ENCODE results near the gene PFKP.

The PFKP gene

GRCh38 chr10:3136336-3136735 lies 69.0 kb downstream of the PFKP start:
- DNase-seq (ENCODE audit: low read depth in 2 of 2) = no peak

DNA sequence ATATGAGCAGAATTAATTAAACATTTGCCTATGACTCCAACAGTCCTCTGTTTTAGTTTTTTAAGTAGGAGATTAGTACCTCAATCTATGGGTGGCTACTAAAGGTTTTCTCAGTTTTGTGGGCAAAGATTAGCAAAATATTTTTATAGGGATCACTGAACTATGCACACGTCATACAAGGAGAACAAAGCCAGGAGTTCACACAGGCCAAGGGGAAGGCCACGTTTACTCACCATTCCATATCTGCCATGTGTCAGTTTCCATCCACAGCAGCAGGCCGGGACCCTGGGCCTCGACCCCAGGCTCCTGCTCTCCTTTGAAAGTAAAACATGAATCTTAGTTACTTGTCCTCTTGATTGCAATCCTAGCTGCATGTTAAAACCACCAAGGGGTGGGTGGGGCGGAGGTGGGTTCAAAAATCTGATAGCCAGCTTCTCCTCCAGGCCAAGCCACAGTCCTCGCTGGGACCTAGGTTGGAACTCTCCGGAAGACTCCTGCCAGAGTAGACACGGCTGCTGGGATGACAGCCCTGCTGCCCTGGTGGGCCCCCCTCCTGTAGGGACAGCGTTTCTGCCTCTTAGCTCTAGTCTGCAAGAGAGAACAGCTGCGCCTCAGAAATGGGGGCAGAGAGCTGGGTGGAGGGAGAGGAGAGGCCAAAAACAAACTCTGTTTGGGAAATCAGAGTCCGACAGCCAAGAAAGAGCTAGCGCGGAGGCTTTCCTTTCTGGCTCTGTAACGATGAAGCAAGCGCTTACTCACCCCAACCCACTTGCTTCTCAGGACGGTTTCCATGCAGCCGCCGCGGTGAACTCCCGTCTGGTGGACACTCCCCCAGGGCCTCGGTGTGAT lies 69.6 kb downstream of the PFKP start:
- no peak for DNase-seq (ENCODE audit: low read depth in 2 of 2)

- no peak for DNase-seq (ENCODE audit: low read depth in 2 of 2)
Observed at GRCh38 chr10:3137958-3138726, 70.8 kb downstream of the PFKP start.

GRCh38 chr10:3139216-3139910 lies 72.0 kb downstream of the PFKP start:
- no peak for DNase-seq (ENCODE audit: low read depth in 2 of 2)

DNA sequence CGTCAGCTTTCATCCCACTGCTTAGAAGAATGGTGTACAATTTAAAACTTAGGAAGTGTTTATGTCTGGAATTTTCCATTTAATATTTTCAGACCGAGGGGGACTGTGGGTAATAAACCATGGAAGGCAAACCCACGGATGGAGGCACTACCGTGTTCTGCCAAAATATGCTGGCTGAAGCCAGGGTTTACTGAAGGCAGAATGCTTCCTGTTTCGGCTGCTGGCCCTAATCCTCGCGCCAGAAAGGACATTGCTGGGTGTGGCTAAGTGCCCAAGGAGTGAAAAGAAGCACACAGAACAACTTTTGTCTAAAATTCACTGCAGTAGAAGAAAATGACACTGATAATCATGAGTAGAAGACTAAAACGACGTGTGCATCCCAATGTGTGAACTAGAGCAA lies 72.9 kb downstream of the PFKP start:
- DNase-seq (ENCODE audit: low read depth in 2 of 2) = no peak

DNA sequence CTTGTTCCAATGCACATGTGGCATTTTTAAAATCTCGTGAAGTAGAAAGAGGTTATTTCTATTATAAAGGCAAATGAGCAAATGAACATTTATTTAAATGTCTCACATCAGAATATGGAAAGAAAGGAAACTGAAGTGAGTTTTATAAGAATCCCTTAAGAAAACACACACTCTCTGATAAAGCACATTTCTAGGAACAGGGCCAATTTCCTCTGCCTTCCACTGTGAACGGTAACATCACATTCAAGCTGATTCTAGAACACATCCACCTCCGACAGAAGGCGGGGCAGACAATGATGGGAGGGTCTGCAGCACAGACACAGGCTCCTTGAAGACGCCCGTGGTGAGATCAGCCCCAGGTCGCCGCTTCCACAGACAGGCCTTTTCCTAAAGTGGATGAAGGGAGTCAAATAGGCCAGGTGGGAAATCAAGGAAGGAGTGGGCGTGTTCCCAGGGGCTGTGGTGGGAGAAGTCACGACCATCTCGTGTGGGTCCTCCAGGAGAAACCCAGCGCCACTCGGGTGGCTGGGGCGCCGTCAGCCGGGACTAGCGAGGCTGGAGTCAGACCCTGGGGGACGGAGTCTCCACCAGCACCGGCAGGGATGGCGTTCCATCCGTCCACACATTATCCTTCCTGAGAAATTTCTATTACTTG lies 74.1 kb downstream of the PFKP start:
- no peak for DNase-seq (ENCODE audit: low read depth in 2 of 2)

- no peak for DNase-seq (ENCODE audit: low read depth in 2 of 2)
Observed at GRCh38 chr10:3142146-3142875, 75.0 kb downstream of the PFKP start.

- DNase-seq (ENCODE audit: low read depth in 2 of 2) = no peak
Observed at GRCh38 chr10:3143366-3143765, 76.0 kb downstream of the PFKP start.

DNA sequence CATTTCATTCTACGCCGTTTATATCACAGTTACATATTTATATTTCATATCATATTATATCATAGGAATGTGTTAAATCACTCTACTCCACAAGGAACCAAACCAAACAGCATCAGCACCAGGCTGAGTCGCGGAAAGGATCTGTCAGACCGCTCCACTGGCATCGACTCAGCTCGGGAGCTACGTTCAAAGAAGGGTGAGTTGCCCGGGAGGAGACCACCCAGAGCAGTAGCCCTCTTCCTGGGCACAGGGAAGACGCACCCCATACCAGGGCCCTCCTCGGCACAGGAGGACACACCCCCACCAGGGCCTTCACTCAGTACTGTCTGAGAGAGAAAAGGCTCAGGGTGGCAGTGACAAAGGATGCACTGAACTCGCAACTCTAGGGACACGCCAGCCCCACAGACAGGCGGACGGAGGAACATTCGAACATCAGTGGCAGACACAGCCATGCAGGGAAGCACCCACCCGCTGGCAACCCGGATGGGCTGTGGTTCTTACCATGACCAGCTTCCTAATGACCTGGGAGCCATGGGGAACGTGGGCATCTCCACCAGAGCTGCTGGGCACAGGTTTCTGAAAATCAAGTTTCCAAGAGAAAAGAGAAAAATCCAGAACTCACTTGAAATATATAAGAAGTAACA lies 76.6 kb downstream of the PFKP start:
- DNase-seq (ENCODE audit: low read depth in 2 of 2) = no peak

DNA sequence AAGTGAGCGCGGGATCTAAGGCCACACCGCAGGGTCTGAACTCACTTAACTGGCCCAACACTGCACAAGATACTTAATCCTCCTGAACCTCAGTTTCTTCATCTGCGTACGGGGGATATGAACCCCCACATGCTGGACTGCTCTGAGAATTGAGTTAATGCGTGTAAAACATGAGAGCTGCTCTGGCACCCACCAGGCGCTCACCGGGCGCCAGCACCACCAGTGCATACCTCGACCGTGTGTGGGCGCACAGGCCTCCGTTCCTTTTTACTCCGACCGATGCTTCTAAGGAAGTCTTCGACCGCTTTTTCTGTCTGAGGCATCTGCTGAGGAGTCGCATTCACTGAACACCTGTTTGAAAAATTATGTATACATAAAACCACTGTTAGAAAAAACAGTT lies 78.0 kb downstream of the PFKP start:
- no peak for DNase-seq (ENCODE audit: low read depth in 2 of 2)

- DNase-seq (ENCODE audit: low read depth in 2 of 2) = no peak
Observed at GRCh38 chr10:3146289-3146688, 78.9 kb downstream of the PFKP start.

DNA sequence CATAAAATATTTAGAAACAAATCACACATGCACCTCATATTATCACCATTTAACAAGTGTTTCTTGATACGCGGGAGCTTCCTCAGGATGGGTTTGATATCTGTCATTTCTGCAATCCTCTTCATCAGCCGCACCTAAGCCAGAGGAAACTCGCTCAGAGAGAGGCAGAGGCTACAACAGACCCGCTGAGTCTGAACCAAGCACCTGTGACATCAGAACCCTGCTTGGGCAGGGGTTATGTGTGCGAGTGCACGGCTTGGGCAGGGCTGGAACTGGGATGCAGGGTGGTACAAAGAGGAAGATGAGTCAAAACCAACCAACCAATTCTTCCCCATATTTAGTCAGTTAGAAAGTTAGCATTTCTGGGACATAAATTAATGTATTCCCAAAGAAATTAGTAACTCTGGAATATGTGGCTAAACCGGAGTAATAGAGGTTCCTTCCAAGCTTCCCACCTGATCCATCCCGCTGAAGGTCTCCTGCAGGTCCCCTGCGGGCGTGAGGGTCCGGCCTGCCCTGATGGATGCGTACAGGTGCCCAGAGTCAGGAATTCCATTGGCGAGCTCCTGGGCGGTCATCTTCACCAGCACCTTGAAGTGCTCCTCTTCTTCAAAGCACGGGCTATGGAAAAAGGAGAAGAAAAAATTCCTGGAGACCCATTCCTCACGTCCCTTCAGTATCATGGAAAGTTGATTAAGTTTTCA lies 79.9 kb downstream of the PFKP start:
- DNase-seq (ENCODE audit: low read depth in 2 of 2) = no peak

DNA sequence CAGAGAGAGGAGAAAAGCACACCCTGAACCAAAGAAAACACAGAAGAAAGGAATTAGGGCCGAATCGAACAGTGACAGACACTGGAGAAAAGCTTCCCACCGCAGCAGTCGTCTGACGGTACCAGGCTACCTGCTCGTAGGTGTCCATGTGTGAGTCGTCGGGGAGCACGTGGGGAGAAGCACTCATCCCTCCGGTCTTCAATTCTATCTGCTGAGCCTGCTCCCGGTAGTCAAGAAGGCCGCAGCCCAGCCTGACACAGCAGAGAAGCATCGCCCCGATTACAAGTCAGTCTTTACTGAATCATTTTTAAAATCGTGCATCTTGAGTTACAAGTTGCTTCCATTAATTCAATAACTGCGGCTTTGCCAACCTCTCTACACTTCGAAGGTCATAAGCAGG lies 80.7 kb downstream of the PFKP start:
- DNase-seq (ENCODE audit: low read depth in 2 of 2) = no peak

GRCh38 chr10:3148994-3149393 lies 81.6 kb downstream of the PFKP start:
- no peak for DNase-seq (ENCODE audit: low read depth in 2 of 2)

DNA sequence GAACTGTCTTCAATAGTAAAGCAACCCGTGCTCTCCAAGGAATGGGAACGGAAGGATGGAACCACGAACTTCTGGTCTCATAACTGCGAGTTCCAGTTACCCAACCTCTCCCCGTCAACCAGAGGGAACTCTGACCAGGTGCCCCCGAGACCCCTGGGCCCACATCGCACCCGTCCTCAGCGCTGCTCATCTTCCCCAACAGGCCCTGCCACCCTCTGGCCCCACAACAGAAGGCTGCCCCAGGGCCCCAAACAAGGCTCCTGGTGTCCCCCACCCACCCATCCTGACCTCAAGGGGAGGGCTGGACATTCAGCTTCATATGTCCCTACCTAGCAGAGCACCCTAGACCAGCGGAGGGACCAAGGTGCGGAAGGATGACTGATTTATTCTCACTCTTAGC lies 82.6 kb downstream of the PFKP start:
- DNase-seq (ENCODE audit: low read depth in 2 of 2) = no peak

GRCh38 chr10:3150366-3150765 lies 83.0 kb downstream of the PFKP start:
- DNase-seq (ENCODE audit: low read depth in 2 of 2) = no peak

- DNase-seq (ENCODE audit: low read depth in 2 of 2) = no peak
Observed at GRCh38 chr10:3150961-3151360, 83.6 kb downstream of the PFKP start.

- no peak for DNase-seq (ENCODE audit: low read depth in 2 of 2)
Observed at GRCh38 chr10:3151889-3152565, 84.7 kb downstream of the PFKP start.

DNA sequence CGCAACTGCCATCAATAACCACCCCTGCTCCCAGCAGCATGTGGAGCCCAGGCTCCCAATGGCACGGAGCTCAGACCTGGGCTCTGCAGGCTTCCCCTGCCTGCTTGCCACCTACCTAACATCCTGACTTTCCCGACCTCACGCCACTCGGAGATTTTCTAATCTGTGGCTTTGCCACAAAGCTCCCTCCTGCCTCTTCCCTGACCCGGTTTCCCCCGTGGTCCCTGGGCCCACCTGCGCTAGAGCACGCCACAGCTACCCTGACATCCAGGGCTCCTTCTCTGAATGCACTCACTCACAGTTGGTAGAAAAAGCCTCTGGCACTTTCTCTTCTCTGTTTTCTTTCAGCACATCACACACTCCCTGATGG lies 85.2 kb downstream of the PFKP start:
- DNase-seq (ENCODE audit: low read depth in 2 of 2) = no peak

GRCh38 chr10:3154666-3155065 lies 87.3 kb downstream of the PFKP start:
- DNase-seq (ENCODE audit: low read depth in 2 of 2) = no peak
